ENCODE results near the gene MLXIP. TPM values are rescaled to one million over a fixed set of nuclear protein-coding genes. Genes with fewer than 3 reads are reported as not detected.
A peak's percentile ranks its signal among the peaks of the same experiment; 100 is the strongest.

MLXIP gene
- total and polyA plus RNA-seq, 9 of the 15 experiments (the other 6 are each of a cell fraction or from before 2014, with no cell fraction given), result 2.2 to 66.3 (median 18.1) TPM

GRCh38 chr12:122079033-122079531 is 526 bp downstream of the MLXIP start:
- Histone ChIP-seq H3K9me3 (replicated peaks; ENCODE audit: control insufficient read depth, insufficient read depth, low read depth, low read length) (no peaks in the 10 kb centered on the region), H3K9me1 (ENCODE audit: control insufficient read depth, insufficient read depth, low read length) (no peaks in the 10 kb centered on the region), H3K79me2 (ENCODE audit: control insufficient read depth, insufficient read depth, low read length) (peaks cover 59% of the 10 kb centered on the region), H4K20me1 (replicated peaks; ENCODE audit: control insufficient read depth, insufficient read depth, low read length) (peaks cover 26% of the 10 kb centered on the region), H3K4me3 (peak overlapping the region; percentile 74), H3K27ac (ENCODE audit: extremely low read depth, low read depth, low read length) (peak overlapping the region; percentile 88), H3K4me2 (ENCODE audit: insufficient read depth, low read length) (peak overlapping the region; percentile 95), H3K36me3 (ENCODE audit: control insufficient read depth, insufficient read depth, low read length) (peaks cover 22% of the 10 kb centered on the region), H2AFZ (ENCODE audit: low read depth, low read length) (no peak overlapping the region; the same call in 1 of the 2 replicates), H3K4me1 (replicated peaks in 1 of 2; ENCODE audit: control insufficient read depth in 2 of 2, insufficient read depth in 2 of 2, low read length in 2 of 2) (peaks cover 34 to 35% of the 10 kb centered on the region in 2 experiments; a peak in 4 of 5 replicates), H3K27me3 (ENCODE audit: control insufficient read depth in 2 of 2, insufficient read depth in 2 of 2, low read length in 2 of 2) (no peaks in the 10 kb centered on the region), H3K9ac (ENCODE audit: insufficient read depth in 1 of 2, low read depth in 2 of 2, low read length in 2 of 2) (peak overlapping the region; percentile 79 to 98)
- ChIA-PET POLR2A (interaction anchor here (0.6 to 5.9 kb wide), 5 partner anchors 10 to 506 kb away, joined by 3 to 68 read pairs (median 3); no protein-coding TSS in a partner anchor), CTCF (ENCODE audit: low intra/inter-chr PET ratio) (no interaction called here)
- BruUV-seq (replicated peaks), result no TSS peak
- in situ Hi-C loops (cut with MboI), result no loop called here
- DNase-seq (ENCODE audit: extremely low read depth in 1 of 4, low spot score in 3 of 4) (peak in 1 of 4 experiments; percentile 54), FAIRE-seq (no peak), ATAC-seq (0 out of 3 replicates have a peak, but pooled peaks have one; percentile 0)
- WGBS (ENCODE audit: insufficient coverage, low coverage, missing lambda C conversion rate), result 0% methylated on average over 35 of the region's 38 CpGs
- intact Hi-C loops (cut with micrococcal nuclease), result no loop called here
- no peak; a peak in 1 of 4 replicates for TF ChIP-seq MAZ (CRISPR knock-in tag; conservative IDR thresholded peaks at IDR 0.05 in 1 of 2, IDR thresholded peaks at IDR 0.05 in 1 of 2)
- TF ChIP-seq BMI1 (IDR thresholded peaks at IDR 0.05; ENCODE audit: low read length), result no peak
- no peak for TF ChIP-seq ZSCAN29 (IDR thresholded peaks at IDR 0.05)
- TF ChIP-seq RBBP5 (IDR thresholded peaks at IDR 0.05; ENCODE audit: borderline replicate concordance, insufficient read depth, low read length, poor library complexity, severe bottlenecking), result peak; percentile 84
- TF ChIP-seq ZKSCAN1 (IDR thresholded peaks at IDR 0.05; ENCODE audit: low read depth, low read length), result no peak
- peak; percentile 87 for TF ChIP-seq ZBTB7A (IDR thresholded peaks at IDR 0.05; ENCODE audit: borderline replicate concordance, control insufficient read depth, low read depth, low read length)
- no peak for TF ChIP-seq ZBTB34 (CRISPR knock-in tag; IDR thresholded peaks at IDR 0.05)
- TF ChIP-seq YBX1 (IDR thresholded peaks at IDR 0.05), result no peak
- no peak for TF ChIP-seq DACH1 (IDR thresholded peaks at IDR 0.05; ENCODE audit: partially characterized antibody)
- TF ChIP-seq FOXO4 (CRISPR knock-in tag; IDR thresholded peaks at IDR 0.05), result no peak
- peak in 1 of 2 experiments; percentile 27 for TF ChIP-seq E2F6 (IDR thresholded peaks at IDR 0.05; ENCODE audit: borderline replicate concordance in 1 of 2, extremely low read depth in 1 of 2, insufficient read depth in 1 of 2, insufficient read length in 1 of 2, low read depth in 1 of 2, low read length in 1 of 2, poor library complexity in 1 of 2, severe bottlenecking in 1 of 2)
- no peak for TF ChIP-seq ZNF695 (CRISPR knock-in tag; IDR thresholded peaks at IDR 0.05)
- TF ChIP-seq MNT (conservative IDR thresholded peaks at IDR 0.05), result no peak; a peak in 1 of 4 replicates
- 0 out of 2 replicates have a peak, but pooled peaks have one; percentile 55 for TF ChIP-seq SRSF3 (IDR thresholded peaks at IDR 0.05; ENCODE audit: insufficient read depth, low read length)

Data from K562 (cell line).